Stimulated activated naive CD8-positive, alpha-beta T cell treated with anti-CD3 and anti-CD28 coated beads, Interleukin-15, Interleukin-2, amounts not matched to agents 100 U/mL and 50 U/mL, for 24 hours (primary cell): ENCODE measurements around the gene AGPS.

Experiments
- ATAC-seq: fragments of 150-1000 bp; cut with Tn5 transposase; one replicate; pipeline ENCODE4 v1.10.0; 2021
- DNase-seq: peaks from one replicate; pipeline ENCODE4 v3.0.0; 2021

Gene AGPS

GRCh38 chr2:177551989-177552421 lies 159.4 kb downstream of the AGPS start:
- ATAC-seq = no peak
- DNase-seq = no peak

DNA sequence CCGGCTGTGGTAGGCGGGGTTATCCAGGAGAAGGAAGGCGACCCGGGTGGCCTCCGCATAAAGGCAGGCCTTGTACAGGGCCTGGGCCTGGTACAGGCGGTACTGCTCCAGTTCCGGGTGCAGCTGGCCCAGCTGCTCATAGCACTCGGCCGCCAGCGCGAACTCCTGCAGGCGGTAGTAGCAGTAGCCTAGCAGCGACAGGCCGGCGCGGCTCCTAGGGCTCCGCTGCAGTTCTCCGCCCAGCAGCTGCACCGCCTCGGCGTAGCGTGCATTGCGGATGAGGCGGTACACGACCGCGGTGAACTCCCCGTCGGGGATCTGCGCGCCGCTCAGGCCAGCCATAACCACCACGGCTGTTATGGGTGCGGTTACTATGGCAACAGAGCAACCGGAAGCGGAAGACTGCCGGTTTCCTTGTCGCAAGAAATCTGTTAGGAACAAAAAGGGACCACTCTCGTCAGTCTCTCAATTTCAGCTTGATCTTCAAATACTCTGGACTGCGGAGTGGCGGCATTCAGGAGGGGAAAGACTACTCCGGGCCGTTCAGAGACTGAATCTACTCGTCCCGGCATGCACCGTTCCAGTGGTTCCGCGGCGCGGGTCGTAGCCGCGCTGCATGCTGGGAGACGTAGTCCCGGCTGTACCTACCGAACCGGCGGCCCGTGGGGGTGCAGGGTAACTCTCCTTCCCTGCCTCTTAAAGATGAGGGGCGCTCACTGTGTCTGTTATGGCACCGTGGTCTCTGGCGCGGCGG lies 160.0 kb downstream of the AGPS start:
- ATAC-seq (peak; percentile 98), DNase-seq (peak; percentile 87)

- ATAC-seq = no peak
These were observed 160.8 kb downstream of the AGPS start for GRCh38 chr2:177553176-177553884.

GRCh38 chr2:177554365-177554764 lies 161.8 kb downstream of the AGPS start:
- no peak for DNase-seq
- no peak for ATAC-seq

More at GRCh38 chr2:177553176-177553884, 160.8 kb downstream of the AGPS start:
- DNase-seq = no peak

- DNase-seq = no peak
- ATAC-seq = no peak
These were observed 163.6 kb downstream of the AGPS start for GRCh38 chr2:177556153-177556552.

GRCh38 chr2:177557794-177558193 lies 165.2 kb downstream of the AGPS start:
- ATAC-seq (no peak), DNase-seq (no peak)

- DNase-seq (no peak), ATAC-seq (no peak)
These were observed 167.1 kb downstream of the AGPS start for GRCh38 chr2:177559638-177560037.

DNA sequence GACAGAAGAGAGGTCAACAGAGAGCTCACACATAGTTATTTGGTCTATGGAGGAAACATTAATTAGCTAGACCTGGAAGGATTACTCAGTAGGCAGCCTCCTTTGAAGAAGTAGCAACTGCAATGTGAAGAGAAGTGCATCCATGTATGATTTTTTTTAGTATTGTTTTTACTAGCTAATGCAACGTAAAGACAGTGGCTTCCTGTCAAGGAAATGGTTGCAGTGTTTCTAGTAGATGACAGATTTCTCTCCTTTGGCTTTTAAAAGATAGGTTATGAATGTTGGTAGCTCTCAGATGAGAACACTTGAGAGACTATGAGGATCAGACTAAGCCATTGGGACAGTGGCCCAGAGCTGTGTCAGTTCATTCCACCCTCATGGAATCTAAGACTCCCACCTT lies 175.8 kb downstream of the AGPS start:
- DNase-seq (no peak), ATAC-seq (no peak)

DNA sequence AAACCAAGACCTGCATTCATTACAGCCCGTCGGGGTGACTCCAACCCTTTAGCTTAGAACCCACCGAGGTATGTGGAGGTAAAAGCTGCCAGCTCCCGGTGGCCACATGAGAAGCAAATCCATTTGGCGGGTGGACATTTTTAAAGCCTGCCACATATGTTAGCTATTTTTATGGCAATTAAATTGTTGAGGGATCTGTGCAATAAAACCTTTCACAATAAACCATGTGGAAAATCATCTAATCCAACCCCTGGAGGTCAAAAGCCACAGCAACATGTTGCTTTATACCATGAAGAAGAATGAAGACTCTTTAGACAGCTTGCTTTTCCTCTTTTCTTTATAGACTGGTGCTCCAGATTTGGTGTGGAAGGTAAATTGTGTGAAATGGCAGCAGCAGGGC lies 176.3 kb downstream of the AGPS start:
- DNase-seq (no peak), ATAC-seq (no peak)

DNA sequence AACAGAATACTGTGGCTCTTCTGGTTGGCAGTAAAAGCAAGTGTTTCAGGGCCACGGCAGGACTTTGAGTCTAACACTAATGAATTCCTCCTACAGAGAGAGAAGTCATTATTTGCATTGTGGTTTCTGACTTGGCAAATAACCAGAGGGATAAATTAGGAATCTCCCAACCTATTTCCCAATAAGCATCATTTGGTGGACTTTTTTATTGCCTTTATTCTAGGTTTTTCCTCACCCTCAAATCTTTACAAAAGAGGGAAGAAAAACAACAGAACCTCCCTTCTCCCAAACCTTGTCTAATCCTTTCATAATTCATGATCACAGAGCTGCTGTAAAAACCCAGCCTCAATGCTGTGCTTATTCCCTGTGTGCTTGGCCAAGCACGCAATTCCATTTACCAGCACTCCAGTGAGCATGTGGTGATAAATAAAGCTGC lies 179.7 kb downstream of the AGPS start:
- ATAC-seq (no peak), DNase-seq (no peak)

- DNase-seq (no peak), ATAC-seq (no peak)
These were observed 180.5 kb downstream of the AGPS start for GRCh38 chr2:177573120-177573519.

DNA sequence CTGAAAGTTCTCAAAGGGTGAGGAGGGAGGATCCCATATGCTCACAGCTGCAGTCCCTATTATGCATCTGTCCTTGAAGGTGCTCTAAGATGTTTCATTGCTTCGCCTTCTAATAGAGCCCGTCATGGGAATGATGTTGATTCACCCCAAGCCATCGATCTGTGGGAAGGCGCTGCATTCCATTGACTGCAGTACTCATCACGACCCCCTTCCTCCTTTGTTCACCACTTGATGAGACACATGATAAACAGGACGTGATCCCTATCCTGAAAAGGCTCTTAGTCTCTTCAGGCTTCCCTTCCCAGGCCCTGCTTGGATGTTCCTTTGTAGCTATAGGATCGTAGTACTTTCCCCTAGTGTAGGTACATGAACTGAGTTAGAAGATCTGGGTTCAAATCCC lies 181.8 kb downstream of the AGPS start:
- ATAC-seq (no peak), DNase-seq (no peak)

DNA sequence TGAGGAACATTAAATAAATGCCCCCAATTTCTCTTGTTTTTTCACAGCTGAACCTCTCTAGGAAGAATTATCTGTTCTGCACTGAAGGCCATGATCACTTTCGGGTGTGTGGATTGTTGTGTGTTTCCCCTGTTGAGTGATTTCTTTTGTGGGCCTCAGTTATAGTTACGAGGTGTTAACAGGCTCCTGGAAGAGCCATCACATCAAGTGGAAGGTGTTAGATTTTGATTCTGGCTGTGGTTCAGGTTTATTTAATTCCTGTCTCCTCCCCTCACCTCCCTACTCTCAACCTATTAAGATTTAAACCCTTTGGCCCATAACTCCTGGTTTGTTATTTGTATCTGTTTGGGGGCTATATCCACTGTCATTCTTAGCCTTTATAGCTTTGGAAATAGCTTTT lies 182.8 kb downstream of the AGPS start:
- DNase-seq = no peak
- ATAC-seq = no peak

GRCh38 chr2:177577075-177577474 lies 184.5 kb downstream of the AGPS start:
- DNase-seq = no peak
- ATAC-seq = no peak

GRCh38 chr2:177578454-177578853 lies 185.9 kb downstream of the AGPS start:
- ATAC-seq (no peak), DNase-seq (no peak)

DNA sequence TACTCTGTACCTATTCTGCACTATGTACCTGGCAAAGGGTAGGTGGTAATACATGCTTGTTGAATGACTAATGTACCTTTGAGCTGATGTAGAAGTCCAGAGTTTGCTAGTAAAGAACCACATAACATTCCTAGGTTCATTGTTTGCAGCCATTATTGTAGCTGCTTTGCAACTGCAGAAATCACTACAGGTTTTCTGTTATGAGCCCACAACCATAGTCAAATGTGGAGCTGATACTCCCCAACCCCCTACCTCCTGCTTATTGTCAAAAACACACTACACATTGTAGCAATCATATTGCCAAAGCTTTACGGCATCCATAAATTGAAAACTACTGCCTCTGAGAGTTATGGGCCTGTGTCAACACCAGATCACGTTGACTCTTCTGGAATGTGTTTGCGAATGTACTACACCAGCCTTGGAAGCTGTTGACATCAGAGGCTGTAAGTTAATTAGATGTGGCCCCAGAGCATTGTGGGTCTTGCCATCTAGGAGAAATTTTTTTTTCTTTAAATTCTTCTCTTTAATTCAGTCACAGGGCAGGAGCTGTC lies 187.0 kb downstream of the AGPS start:
- ATAC-seq (no peak), DNase-seq (no peak)

DNA sequence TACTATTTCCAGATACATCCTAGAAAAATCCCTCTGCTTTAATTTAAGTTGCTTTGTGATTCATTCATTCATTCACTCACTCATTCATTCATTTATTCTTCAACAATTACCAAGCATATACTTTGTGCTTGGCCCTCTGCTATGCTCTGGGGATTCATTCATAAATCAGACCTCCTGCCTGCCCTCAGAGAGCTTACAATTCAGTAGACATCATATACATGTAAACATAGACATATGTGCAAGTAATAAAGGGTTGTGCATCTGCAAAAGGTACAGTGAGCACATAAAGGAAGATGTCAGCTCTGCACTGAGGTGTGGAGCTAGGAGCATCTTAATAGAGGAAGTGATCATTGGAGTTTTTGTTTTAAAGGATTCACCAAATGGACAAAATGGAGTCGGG lies 189.4 kb downstream of the AGPS start:
- no peak for ATAC-seq

DNA sequence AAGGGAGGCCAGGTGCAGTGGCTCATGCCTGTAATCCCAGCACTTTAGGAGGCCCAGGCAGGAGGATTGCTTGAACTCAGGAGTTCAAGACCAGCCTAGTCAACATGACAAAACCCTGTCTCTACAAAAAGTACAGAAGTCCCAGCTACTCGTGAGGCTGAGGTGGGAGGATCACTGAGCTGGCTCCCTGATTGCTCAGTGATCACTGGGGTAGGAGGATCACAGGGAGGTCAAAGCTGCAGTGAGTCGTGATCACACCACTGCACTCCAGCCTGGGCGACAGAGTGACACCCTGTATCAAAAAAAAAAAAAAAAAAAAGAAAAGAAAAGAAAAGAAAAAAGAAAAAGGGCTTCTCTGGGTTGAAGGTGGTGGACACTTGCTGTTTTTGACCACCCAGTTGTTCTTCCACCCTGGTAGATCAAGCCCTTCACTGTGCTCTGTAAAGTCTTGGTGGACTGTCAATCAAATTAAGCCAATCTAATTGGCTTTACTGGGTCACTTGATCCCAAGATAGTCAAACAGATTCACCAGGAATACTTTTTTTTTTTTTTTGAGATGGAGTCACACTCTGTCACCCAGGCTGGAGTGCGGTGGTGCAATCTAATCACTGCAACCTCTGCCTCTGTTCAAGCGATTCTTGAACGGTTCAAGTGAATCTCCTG lies 191.6 kb downstream of the AGPS start:
- DNase-seq = no peak
- ATAC-seq = no peak

More for the DNA sequence above, 189.4 kb downstream of the AGPS start:
- DNase-seq = no peak

DNA sequence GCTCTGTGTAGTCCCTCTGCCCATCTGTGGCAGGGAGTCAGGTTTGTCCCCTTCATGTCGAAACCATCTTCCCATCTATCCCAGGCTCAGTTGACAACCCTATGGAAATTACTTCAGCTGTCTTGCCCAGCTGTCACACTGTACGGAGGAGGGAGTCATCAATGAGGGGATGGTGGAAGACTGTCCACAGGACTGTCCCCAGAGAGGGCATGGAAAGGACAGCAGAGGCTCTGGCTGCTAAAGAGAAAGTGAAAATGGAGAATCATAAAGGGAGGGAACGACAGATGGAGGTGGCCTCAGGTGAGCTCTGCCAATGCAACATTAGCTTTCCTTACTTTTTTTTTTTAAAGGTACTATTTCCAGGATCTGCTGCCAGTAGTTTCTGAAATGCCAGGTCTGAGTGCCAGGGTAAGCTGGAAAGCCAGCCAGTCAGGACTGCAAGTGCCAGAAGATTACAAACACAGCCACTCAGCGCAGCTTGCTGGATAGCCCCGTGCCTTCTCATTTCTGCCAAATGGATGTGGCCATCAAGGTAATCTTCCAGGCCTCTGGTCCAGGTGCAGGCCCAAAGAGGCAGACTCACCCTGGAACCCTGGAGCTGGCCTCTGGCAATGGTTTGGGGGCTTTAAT lies 192.8 kb downstream of the AGPS start:
- ATAC-seq = no peak
- DNase-seq = no peak

DNA sequence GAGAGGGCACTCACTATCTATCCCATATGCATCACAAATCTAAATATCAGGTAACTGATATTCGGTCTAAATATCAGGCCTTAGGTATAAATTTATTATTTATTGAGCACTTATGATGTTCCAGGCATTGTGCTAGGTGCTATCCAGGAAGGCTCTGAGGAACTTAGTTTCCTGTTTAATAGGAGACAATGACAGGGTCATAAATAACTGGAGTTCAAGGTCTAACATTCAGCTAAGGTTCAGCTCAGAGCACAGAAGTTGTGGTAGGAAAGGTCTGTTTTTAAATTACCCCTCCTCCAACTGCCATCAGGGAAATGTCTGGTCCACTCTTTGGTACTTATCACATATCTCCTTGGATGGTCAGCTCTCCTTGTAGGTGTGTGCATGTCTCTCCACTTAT lies 193.6 kb downstream of the AGPS start:
- DNase-seq = no peak
- ATAC-seq = no peak

- DNase-seq (no peak), ATAC-seq (no peak)
These were observed 194.8 kb downstream of the AGPS start for GRCh38 chr2:177587371-177587770.

DNA sequence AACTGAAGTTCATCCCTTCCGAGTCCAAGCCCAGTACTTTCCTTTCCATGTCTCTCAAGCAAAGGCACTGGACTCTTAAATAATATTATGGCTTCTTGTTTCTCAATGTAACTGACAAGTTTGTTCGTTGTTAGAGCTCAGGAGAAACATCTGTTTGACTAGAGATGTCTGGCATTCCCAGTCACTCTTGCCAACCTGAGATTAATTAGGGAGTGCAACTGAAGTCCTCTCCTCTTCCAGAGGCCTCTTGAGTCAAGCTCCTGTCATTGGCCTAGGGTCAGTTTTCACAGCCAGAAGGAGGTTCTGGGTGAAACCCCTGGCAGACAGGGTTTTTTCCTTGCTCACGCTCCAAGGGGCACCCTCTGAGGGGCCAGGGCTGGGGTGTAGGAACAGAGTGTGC lies 196.1 kb downstream of the AGPS start:
- DNase-seq (no peak), ATAC-seq (no peak)
